HL-60 (cell line): ENCODE results near the gene ROCK2.

Experiments
- CTCF ChIP-seq: IDR thresholded peaks from one replicate; pipeline ENCODE4 v1.5.1; 2011; ENCODE audit warnings: low read length, control low read depth, inconsistent platforms; ENCODE audit not compliant: insufficient read depth
- REST ChIP-seq: IDR thresholded peaks from 2 replicates; pipeline ENCODE4 v1.6.1; 2012; ENCODE audit warnings: low read depth; ENCODE audit not compliant: insufficient replicate concordance

DNA sequence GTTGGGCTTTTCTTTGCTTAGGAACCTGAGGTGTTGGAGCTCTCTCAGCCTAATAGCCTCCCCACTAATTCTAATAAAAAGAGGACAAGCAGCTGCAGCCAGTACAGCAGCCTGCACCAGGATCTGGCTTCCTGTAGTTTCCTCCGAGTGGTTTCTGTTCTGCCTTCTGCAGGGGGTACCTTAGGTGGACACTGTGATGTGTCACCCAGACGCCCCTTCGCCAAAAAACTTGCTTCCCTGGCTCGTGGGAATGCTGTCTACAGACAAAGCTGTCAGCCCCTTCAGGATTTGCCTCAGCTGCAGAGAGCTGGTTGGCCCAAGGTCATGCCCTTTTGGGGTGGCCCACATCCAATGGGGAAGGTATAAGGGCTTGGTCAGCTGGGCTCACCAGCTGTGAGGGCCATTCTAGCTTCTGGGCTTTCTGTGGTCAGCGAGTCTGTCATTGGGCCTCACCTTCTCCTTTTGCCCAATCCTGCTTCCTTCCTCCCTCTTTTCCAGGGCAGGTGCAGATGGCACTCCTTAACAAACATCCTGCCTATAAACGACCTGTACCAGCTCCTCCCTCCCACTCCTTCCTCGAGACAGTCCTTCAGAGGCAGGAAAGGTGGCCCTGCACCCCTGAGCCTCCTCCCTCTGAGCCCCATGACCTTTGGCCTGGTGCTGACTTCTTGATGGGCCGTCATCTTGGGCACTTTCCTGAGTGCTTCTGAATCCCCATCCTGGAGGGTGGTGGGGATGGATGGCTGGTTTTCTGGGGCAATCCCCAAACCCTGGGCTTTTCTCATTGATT is 44.0 kb upstream of the ROCK2 start:
- TF ChIP-seq CTCF (no peak), REST (no peak)
